Epithelial cell of prostate (primary cell): ENCODE data around the gene IDH2.
A peak's percentile ranks its signal among the peaks of the same experiment; 100 is the strongest.

Source experiments
- DNase-seq: peaks from one replicate; pipeline ENCODE4 v3.0.0-alpha.2; 2011; ENCODE audit warnings: low read depth, low spot score
- H3K27ac ChIP-seq: fragments of 450-650 bp; 2 replicates; pipeline ENCODE4 v1.5.1; 2017; ENCODE audit warnings: mild to moderate bottlenecking

The IDH2 gene

DNA sequence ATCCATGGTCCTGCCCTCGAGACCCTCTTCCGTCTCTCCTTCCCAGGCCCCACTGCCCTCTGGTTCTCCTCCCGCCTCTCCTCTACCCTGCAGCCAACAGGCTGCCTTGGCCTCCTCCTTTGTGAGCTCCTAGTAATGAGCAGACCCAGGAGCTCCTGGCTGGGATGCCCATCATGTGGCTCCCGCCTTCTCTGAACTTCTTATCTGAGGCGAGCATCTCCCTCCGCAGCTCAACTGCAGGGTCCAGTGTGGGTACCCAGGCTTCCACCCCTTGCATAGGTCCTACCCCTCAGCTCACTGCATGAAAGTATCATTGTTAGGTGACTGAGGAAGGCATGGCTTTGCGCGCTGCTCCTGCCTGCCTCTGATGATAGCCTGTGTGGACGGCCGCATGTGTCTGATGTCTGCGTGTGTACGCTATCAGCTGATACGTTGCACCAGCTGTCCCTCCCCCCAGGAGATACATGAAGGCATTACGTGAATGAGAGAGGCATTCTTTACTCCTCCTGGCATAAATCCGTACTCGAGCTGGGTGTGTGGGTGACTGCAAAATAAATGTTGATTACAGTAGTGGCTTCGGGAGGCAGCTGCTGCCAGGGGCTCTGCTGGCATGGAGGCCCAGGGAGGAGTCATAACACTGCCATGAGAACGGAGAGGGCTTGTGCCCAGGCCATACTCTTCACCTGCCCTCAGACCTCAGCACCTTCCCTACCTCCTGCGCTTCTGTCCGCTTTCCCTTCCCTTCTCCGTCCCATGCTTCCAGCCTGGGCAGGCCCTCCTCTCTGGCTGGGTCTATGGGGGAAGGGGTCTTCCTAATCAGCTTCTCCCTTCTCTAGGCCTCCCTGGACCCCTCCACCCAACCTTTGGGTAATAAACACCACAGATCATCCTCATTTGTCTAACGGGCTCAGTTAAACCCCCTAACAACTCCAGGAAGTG is 52.3 kb downstream of the IDH2 start:
- no peak overlapping the region for H3K27ac ChIP-seq
- no peak for DNase-seq

GRCh38 chr15:90049030-90049429 is 53.2 kb downstream of the IDH2 start:
- no peak for DNase-seq

DNA sequence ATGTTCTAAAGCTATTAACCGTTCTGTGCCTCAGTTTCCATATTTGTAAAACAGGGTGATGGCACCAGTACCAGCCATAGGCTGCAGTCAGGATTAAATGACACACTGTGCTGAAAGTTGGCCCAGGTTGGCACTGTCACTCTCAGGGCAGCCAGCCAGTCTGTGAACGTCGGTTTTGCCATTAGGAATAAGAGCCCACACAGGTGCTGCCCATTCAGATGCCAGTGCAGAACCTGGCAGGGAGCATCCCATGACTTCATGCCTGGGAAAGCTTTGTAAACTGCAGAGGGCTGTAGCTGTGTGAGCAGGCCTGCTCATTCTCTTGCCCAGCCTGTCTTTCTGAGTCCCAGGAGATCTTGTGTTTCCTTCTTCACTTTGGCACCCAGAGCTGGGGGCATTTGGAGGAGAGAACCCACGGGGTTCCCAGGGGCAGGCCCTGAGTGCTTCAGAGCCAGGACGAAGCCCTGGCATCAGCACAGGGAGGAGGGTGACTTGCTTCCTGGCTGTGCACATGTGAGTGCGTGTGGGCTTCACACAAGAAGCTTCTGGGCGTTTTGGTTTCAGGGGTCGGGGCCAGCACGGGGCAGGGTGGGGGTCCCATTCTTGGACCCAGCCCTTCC is 54.2 kb downstream of the IDH2 start:
- no peak for DNase-seq
- H3K27ac ChIP-seq, result peak overlapping the region; percentile 78

More at GRCh38 chr15:90049030-90049429, 53.2 kb downstream of the IDH2 start:
- H3K27ac ChIP-seq, result no peak overlapping the region

DNA sequence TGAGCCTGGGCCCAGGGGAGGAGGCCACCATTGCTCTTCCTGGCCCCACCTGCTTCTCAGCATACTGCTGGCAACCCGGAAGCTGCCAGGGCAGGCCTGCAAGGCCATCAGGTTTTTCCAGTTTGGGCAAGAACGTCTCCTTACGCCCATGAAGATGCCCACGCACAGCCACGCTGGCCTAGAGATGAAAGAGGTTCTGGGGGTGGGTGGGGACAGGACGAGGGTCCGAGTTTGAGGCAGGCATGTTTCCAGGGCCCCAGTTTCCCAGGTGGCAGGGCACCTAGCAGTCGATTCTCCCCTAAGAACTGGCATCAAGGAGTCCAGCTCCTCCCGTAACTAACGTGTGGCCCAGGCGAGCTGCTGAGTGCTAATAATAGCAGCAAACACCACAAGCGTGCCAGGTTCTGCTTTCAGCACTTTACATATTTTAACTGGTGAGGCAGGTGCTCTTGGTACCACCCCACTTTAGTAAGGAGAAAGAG is 55.3 kb downstream of the IDH2 start:
- H3K27ac ChIP-seq, result peak overlapping the region; percentile 78
- DNase-seq, result peak; percentile 65

DNA sequence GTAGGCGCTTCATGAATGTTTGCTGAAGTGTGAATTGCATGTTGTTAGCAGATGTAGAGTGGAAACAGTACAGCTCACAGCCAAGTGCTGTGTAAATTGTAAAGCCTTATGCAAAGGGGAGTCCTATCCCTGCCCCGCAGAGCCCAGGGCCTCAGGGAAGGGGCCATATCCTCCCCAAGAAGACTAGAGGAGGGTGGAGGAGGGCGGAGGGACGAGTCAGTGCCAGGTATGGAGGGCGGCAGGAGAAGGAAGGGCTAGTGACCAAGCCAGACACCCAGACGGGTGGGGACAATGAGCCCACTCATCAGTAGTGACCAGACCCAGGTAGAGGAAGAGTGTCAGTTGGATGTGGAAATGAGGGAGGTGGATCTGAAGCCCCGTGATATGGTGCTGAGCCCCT is 56.0 kb downstream of the IDH2 start:
- H3K27ac ChIP-seq, result peak overlapping the region; percentile 78
- DNase-seq, result no peak

DNA sequence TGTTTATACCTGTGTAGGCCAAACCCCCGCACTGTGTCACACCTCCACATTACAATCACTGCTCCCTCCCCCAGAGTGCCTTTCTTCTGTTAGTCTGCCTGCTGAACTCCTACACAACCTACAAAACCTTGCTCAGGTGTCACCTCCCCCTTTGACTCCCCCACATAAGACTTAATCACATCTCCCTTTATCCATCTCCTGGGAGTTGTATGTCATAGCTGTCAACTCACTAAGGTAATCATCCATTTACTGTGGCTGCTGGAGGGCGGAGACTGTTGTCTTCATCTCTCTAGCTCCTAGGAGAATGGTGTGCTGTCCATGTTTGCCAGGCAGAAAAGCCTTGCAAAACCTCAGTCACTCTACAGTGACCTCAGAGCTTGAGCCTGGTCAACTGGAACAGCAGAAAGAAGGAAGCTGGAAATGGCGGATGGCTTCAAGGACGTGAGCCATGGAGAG is 57.3 kb downstream of the IDH2 start:
- DNase-seq, result no peak
- H3K27ac ChIP-seq, result no peak overlapping the region

DNA sequence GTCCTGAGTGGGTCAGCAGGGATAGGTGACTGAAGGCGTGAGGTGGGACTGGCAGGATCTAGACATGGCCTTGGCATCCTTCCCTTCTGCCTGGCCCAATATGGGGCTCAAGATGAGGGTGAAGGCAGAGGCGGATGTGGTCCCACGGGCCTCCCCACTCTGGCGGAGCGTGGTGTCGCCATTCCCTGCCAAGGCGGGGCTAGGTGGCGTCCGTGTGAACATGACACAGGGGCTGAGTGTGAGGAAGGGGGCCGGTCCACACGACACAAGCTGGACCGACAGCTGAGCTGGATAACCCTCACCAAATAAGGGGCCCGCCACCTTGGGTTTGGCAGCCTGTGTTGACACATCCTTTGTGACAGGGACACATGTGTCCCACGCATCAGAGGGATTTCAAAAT is 58.1 kb downstream of the IDH2 start:
- H3K27ac ChIP-seq, result no peak overlapping the region
- DNase-seq, result no peak

DNA sequence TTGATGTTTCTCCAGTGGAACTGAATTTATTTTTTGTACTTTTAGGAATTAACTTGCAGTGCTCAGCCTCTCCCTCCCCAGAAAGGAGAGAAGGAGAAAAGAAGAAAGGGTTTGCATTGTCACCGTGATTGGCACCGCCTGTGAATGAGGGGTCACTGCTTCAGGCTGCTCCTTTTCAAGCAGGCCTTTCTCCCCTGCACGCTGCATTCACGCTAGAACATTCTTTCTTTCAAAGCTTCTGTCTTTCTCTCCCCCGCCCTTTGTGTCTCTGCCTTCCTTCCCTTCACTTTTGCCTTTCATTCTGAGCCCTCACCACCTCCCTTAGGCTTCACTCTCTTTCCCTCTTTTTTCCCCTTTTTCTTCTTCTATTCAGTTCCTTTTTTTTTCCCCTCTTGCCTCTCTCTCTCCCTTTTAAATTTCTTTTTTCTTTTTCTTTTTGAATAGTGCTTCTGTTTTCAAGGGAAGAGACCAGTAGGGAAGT is 58.7 kb downstream of the IDH2 start:
- no peak for DNase-seq
- H3K27ac ChIP-seq, result no peak overlapping the region

DNA sequence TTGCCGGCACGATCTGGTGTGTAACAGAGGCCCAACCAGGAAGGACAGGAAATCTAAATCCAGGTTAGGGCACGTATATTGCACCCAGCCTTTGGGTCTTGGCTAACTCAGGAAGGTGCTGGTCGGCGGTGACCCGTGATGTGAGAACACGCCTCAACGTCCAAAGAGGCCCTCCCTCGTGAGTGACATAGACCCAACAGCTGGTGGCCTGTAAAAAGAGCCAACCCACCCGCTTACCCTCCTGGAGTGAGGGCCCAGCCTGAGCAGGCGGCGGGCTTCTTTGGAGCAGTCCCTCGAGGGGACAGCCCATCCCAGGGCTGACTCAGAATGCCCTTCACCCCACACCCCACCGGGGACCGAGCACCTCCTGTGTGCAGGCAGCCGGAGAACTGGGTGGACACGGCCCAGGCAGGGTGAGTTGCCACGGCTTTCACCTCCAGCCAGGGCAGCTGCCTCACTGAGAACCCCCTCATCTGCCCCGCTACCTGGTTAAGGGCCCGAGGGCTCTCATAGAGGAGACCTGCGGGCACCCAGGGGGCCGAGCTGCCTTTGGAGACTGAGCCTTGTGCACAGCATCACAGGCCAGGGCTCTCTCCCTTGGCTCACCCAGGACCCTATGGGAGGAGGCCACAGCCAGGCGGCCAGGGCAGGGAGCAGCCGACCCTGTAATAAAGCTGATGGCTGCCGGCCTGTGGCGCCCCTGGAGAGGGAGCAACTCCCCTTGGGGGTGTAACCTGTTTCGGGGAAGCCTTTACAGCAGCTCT is 59.3 kb downstream of the IDH2 start:
- no peak for DNase-seq

DNA sequence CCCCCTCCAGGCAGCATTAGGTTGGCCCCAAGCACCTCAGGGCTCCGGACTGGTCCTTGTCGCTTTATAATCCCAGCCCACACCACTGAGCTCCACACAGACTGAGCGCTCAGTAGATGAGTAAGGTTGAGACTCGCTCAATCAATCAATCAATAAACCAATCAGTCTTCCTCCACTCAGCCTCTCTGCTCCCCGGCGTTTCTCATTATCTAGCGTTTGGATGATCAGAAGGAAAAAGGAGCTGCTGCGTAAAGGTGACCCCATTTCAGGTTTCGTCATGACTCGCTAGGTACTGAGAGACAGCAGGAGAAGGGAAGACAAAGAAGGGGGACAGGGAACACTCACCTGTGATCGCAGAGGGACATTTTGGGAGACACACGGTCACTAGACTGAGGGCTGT is 59.9 kb downstream of the IDH2 start:
- no peak for DNase-seq
- H3K27ac ChIP-seq, result no peak overlapping the region

More for the DNA sequence above, 59.3 kb downstream of the IDH2 start:
- no peak overlapping the region for H3K27ac ChIP-seq

DNA sequence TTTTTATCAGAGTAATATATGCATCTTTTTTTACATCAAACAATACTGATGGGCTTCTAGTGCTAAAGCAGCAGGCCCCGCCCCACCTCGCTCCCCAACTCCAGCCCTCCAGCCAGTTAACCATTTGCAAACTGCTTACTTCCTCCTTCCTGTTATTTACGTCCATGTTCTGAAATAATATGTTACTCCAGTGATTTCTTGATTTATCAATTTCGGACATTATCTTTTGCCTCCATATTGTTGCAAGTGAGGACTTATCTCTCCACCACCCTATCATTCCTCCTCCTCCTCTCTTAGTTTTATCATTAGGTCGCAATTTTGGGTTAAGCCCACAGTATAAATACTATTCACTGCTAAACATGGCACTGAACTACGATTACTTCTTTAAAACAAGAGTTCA is 61.6 kb downstream of the IDH2 start:
- no peak for DNase-seq

DNA sequence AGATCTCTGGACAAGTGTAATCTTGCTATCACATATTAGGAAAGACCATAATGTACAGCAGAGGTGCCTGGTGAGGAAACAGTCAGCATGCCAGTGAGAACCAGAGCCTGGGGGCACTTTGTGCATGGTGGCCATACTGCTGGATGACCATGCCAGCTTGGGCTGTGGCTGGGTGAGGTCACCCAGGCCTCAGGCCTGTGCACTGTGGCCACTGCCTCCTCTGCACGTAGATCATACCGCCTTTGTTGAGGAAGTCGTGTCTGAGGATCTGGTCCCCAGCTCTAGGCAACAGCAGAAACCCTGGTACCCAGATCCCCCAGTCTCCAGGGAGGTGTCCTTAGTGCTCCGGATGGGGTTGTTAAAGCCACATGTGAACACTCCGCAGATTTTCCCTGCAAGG is 62.3 kb downstream of the IDH2 start:
- no peak for DNase-seq
- no peak overlapping the region for H3K27ac ChIP-seq

More for the DNA sequence above, 61.6 kb downstream of the IDH2 start:
- H3K27ac ChIP-seq, result no peak overlapping the region

- H3K27ac ChIP-seq, result peak overlapping the region; percentile 1
- no peak for DNase-seq
Observed at GRCh38 chr15:90038632-90039095, 63.6 kb downstream of the IDH2 start.

- H3K27ac ChIP-seq, result peak overlapping the region; percentile 1
- DNase-seq, result no peak
Observed at GRCh38 chr15:90037961-90038631, 64.2 kb downstream of the IDH2 start.

DNA sequence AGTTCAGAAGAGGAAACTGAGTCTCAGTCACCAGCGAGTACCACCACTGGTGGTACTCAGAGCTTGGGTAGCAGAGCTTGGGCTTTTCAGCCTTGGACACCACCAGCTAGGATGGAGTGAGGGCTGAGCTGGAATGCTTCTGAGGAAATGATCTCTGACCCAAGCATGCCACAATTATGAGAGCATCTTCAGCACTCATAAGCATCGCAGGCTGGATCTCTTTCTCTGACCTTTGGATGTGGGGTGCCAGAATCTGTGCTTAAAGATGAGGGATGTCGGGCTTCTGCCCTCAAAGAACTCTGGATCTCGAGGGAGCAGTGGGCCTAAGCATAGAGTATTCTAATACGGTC is 64.8 kb downstream of the IDH2 start:
- DNase-seq, result no peak
- no peak overlapping the region for H3K27ac ChIP-seq

GRCh38 chr15:90036806-90037510 is 65.3 kb downstream of the IDH2 start:
- DNase-seq, result no peak
- H3K27ac ChIP-seq, result no peak overlapping the region

DNA sequence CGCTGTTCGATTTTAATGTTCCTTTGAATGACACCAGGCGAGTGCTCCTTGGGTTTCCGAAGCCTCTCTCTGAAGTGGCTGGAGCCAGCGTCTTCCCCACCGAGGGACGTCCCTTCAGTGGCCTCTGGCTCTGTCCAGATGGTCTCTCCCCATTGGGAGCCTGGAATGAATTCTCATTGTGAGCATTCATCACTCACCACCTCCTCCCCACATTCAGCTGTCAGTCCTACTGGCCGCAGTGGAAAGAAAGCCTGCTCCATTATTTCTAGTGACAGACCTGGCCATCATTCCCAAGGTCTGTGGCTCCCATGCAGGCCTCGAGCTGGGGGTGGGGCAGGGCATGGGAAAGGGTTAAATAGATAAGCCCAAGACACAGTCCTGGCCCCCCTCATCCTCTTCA is 65.9 kb downstream of the IDH2 start:
- no peak overlapping the region for H3K27ac ChIP-seq
- no peak for DNase-seq

- peak overlapping the region; percentile 70 for H3K27ac ChIP-seq
- no peak for DNase-seq
Observed at GRCh38 chr15:90035840-90036230, 66.4 kb downstream of the IDH2 start.

DNA sequence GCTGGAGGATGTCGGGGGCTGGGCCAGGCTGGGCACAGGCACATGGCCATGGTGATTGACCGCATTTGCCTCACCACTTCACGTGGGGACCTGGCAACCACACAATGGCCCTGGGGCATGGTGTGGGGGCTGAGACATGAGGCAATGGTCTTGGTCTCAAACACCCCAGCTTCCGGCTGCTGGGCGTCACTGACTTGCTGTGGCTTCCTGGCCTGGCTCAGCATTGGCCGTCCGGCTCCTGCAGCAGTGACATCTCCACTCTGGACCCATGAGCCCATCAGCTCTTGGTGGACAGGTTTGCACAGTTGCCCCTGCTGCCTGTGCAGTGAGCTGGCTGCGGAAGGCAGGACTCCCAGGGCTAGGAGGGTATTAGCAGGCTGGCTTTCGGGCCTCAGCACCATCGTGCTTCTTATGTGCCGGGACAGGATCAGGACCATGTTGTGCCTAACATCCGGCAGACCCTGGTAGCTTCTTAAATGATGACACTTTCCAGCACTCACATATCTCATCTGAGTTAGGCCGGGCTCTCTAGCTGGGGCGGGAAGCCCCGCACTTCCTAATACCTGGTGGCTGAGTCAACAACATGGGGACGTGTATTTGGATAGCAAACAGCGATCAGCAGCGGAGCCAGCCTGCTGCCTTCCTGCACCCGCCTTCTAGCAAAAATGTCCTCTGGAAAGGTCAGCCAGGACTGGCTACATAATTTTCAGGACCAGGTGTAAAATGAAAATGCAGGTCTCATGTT is 67.0 kb downstream of the IDH2 start:
- no peak for DNase-seq
- peak overlapping the region; percentile 70 for H3K27ac ChIP-seq
